ENCODE data around the gene MPHOSPH6.
"Not testable (repeated sequence)": the region's sequence is repeated elsewhere in the genome, so short reads cannot be mapped to it uniquely, and the experiment has no call there.

MPHOSPH6 gene

DNA sequence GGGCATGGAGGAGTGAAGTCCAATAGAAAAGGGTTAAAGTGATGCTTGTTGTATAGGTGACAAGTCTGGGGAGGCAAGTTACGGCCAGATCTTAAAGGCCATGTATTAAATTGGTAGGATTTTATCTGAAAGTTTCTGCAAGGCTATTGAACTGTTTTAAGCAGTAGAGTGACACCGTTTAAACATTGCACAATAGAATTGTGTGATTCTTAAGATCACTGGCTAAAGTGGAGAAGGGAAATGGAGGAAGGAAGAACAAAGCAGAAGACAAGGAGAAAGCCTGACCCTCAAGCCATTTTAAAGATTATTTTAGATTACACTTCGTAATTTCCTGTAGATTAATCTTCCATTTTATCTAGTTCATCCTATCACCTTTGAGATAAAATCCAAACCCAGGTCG is 5.6 kb upstream of the MPHOSPH6 start:
- no peak for DNase-seq (ENCODE audit: low read depth)

DNA sequence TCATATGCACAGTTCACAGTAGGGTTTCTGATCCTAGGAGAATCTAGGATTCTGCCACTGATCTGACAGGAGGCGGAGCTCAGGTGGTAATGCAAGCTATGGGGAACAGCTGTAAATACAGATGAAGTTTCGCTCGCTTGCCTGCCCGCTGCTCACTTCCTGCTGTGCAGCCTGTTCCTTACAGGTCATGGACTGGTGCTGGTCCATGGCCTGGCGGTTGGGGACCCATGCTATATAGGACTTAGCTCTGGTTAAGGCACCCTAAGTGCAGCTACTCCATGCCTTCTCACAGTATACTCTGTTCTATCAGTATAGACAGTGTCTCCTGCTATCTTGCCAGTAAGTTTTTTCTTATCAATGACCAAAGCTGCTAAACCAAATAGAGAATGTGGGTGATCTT is 2.4 kb downstream of the MPHOSPH6 start:
- DNase-seq (ENCODE audit: low read depth) = no peak

DNA sequence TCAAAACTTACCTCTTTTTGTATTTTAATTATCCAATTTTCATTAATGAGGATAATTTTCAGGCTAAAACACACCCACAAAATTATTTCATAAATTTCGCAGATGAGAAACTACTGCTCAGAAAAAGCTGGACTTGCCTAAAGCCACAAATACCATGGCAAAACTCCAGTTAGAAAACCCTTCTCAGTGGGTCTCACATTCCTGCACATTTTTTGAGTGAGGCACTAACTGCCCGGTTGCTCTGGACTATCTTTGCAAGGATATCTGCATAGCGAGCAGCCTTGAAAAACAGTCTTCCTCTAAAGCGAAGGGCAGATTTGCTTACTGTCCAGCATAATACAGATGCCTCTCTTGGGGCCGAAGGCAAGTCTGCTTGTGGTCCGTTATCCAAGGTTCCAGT is 9.8 kb downstream of the MPHOSPH6 start:
- no peak for DNase-seq (ENCODE audit: low read depth)

DNA sequence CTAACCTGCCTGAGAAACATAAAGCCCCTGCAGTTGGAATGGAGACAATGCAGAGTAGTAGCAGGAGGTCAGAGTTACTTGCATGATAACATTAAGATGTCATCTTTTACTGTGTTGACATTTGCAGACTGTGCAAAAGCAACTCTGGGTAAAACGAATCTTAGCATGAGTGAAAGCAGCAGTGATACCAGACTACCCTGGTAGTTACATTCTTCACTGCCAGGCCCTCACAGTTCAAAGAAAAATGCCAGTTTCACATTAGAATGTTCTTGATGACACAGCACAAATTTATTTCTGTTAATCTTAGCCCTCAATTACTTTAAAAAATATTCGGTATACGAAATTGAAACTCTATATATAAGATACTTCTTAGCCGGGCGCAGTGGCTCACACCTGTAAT is 12.2 kb downstream of the MPHOSPH6 start:
- DNase-seq (ENCODE audit: low read depth) = no peak

DNA sequence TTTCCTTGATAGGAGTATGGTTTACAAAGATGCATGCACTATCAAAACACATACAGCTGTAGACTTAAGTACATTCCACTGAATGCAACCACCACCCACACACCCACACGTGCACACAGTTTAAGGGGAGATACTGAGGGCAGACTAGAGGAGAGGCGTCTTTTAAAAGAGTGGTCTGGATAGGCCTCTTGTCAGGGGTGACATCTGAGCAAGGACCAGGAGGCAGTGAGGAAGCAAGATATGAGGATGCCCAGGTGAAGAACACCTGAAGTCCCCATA is 12.6 kb downstream of the MPHOSPH6 start:
- DNase-seq (ENCODE audit: low read depth) = no peak

DNA sequence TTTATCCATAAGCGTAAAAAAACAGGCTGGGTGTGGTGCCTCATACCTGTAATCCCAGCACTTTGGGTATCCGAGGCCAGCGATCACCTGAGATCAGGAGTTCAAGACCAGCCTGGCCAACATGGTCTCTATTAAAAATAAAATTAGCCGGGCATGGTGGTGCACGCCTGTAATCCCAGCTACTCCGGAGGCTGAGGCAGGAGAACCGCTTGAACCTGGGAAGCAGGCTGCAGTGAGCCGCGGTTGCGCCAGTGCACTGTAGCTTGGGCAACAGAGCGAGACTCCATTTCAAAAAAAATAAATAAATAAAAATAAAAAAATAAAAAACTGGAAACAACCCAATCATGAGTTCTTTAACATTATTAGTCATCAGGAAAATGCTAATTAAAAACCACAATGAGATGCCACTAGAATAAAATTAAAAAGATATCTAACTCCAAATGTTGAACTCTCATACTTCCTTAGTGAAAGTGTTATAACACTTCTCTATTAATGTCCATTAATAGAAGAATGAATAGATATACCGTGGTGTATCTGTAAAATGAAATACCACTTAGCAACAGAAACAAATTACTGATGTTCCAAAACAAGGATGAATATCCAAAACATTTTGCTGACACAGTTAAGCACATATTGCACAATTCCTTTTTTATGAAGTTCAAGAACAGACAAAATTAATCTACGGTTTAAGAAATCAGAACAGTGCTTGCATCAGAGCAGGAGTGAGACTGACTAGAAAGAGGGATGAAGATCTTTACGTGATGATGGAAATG is 13.1 kb downstream of the MPHOSPH6 start:
- DNase-seq (ENCODE audit: low read depth) = no peak

DNA sequence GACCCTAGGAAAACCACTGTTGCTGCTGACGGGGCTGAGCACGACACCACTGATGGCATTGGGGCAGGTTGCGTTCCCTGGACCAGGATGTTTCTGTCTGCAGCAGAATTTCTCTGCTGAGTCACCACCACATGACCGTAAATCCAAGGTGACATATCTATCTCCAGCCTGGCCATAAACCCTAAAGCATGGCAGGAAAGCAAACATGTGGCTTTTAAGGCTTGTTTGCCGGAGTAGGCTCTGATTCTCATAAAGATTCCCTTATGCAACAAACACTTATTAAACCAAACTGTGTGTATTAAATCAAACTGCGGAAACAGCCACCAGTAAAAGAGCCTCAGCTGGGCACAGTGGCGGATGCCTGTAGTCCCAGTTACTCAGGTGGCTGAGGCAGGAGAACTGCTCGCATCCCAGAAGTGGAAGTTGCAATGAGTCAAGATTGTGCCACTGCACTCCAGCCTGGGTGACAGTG is 17.3 kb downstream of the MPHOSPH6 start:
- no peak for DNase-seq (ENCODE audit: low read depth)

DNA sequence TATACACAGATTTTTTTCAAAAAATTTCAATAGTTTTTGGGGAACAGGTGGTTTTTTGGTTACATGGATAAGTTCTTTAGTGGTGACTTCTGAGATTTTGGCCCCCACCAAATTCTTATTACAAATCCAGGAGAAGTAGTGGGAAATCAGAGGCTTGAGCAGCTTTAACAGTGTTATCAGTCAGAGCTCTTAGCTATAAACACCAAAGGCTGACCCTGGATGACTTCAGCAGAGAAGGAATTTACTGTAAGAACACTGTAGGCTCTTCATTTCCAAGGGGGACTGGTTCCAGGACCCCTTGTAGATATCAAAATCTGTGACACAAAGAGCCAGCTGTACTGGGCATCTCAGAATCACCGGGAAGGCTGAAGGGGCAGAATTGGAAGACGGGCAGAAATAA is 17.8 kb downstream of the MPHOSPH6 start:
- no peak for DNase-seq (ENCODE audit: low read depth)

DNA sequence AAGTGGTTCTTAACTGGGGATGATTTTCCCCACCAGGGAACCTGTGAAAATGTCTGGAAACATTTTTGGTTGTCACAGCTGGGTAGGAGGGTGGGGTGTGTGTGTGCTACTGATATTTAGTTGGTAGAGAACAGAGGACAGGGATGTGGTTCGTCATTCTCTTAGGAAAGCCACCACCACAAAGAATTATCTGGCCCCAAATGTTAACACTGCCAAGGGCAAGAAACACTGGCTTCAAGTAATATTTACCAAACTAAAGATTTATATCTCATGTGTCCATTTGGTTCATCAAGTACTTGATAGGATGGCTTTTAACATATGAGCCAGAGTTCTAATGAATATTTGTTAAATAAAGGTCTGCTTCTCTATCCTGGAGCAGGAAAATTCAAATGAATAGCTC is 19.5 kb downstream of the MPHOSPH6 start:
- no peak for DNase-seq (ENCODE audit: low read depth)

DNA sequence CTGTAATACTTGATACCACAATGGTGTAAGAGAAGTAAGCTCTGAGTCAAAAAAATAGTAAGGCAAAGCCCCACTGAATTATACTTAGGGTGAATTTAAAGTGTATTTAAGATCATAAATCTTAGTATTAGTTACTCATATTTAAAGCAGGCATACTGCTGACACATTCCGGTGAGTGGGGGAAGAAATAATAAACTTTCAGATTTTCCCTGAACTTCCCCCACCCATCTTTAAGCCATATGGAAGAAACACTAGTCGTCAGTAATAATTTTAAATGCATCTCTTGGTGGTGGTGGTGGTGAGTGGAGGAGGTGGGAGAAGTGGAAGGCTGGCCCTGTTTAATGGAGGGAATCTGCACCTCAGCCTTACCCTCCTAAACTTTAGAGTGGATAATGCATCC is 20.5 kb downstream of the MPHOSPH6 start:
- DNase-seq (ENCODE audit: low read depth) = no peak

DNA sequence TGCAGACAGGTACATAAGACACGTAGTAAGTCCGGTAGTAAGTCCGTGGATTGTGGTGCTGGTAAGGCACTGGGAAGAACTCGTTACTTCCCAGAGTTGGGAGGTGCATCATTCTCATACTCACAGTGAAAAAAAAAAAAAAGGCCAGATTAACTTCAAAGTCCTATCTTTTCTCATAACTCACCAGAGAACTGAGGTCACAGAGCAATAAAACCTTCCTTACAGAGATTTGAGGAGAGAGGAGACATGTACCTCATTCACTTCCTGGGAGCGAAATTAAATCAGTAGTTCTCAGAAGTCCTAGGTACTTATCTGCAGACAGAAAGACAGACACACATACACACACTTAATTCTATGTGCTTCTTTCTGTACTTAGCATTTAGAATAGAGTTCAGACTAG is 22.5 kb downstream of the MPHOSPH6 start:
- DNase-seq (ENCODE audit: low read depth) = no peak

DNA sequence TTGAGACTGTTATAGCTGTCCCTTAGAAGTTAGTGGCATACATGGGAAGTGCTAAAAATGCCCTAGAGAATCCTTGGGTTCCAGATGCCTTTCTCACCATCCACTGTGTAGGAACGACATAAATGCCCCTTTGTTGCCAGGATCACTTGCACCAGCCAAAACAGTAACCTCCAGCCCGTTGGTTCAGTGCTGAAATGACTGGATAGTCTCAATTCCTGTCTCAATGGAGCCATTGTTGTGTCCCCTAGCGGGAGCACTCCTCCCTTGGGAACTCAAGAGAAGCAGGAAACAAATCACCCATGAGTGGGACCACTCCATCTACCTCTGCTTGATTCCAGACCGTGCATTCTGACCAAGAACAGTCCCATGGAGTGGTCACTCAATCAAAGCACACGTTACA is 23.1 kb downstream of the MPHOSPH6 start:
- no peak for DNase-seq (ENCODE audit: low read depth)

DNA sequence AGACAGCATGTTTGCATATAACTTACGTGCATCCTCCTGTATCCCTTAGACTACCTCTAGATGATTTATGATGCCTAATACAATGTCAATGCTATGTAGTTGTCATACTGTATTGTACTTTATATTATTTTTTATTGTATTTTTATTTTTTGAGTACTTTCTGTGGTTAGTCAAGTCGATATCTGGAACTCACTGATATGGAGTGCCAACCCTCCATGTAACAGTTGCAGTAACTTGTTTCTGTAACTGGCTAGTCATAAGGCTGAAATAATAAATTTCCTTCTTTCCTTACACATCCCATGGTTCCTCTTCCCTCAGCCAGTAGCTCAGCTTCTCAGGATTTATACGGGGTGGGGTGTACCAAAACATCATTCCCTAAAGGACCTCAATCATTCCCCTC is 23.5 kb downstream of the MPHOSPH6 start:
- no peak for DNase-seq (ENCODE audit: low read depth)

DNA sequence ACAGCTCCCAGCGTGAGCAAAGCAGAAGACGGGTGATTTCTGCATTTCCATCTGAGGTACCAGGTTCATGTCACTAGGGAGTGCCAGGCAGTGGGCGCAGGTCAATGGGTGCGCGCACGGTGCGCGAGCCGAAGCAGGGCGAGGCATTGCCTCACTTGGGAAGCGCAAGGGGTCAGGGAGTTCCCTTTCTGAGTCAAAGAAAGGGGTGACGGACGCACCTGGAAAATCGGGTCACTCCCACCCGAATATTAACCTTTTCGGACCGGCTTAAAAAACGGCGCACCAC is 30.8 kb downstream of the MPHOSPH6 start:
- DNase-seq (ENCODE audit: low read depth) = not testable (repeated sequence)

DNA sequence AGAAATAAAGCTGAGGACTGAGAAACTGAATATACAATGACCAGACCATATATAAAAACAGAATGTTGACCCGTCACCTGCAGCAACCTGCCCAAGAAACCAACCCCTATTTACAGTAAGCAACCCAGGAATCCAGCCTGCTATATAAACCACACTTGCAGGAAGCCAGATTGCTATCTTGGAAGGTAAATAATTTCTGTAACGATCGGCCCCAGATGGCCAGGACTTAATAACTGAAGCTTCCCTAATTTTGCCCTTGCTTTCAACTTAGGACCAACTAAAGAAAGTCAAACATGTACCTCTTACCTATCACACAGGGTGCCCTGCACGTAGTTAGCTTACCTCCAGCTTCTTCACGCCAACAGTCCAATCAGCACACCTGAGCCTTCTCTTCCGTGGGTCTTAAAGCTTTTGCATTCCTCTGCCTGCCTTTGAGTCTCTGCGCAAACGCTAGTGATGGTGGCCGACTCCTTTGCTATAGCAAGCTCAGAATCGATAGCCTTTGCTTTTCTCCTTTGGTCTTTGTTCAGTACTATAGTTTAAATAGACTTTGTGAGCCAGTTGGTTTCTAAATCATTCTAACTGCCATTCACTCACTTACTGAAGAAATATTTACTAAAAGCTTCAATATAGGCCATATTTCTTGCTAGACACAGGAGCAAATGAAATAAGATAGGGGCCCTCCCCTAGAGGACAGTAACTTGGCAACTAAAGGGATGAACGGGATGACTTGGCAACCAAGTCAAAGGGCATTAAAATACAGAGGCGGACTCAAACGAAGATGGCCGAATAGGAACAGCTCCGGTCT is 31.3 kb downstream of the MPHOSPH6 start:
- no peak for DNase-seq (ENCODE audit: low read depth)

DNA sequence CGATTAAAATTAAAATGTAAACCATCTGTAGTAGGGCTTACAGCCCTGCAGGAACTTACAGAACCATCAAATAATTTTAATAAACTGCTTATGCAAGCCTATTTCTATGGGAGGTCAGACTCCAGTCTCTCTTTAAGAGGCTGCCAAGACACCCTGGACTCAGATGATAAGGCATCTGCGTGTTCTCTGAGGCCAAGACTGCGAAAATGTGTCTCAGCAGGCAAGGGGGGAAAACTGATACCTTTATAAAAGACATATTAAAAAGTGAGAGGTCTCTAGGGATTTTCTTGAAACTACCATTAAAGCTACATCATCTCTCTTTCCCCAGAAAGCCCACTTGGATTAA is 32.2 kb downstream of the MPHOSPH6 start:
- DNase-seq (ENCODE audit: low read depth) = no peak

DNA sequence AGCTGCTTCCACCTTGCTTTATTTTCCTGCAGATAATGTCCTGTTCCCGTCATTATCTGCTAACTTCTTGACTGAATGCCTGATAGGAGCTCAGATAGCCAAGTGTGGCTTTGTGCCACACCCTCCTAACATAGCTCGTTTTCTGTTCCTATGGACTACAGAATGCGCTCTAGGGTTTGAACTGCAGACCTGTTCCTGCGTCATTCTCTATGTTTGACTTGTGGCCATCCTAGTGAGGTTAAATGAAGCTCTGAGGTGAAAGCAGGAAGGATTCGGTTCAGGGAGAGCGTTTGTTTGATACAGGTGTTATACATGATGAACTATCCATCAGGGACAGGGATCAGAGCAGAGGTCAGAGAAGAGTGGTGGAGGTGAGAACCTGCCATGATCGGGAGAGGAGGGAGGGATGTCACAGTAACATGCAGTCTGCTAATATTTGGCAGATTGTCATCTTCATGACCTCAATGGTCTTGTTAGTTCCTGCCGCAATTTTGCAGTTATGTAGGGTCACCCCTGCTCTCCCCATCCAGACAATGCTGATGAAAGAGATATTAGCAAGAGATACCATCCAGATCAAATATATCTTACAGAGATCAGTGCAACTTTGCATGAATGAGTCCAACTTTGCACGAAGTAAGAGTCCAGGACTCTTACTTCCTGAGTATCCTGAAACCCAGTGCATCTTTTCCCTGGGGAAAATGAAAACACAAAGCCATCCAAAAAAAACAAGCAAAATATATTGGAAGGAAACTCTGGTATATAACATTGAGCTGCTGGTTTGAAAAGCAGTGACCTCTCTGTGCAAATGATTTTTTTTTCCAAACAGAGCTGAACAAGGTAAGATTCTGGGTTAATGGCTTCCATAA is 32.8 kb downstream of the MPHOSPH6 start:
- DNase-seq (ENCODE audit: low read depth) = no peak

DNA sequence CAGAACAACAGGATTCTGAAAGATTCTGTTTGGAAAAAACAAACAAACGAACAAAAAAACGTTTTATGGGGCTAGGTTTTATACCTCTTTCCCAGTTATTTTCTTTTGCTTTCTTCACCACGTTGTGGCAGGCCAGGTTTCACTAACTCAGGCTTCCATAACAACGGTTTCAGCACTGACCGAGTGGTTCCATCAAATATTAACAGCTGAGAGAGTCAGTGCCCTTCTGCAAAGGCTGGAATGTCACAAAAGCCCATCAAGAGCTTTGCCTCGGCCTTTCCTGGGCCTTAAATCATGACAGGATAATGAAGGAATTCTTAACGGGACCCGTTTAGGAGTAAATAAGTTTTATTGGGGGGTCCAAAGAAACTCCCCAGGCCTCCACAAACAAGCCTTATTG is 34.2 kb downstream of the MPHOSPH6 start:
- no peak for DNase-seq (ENCODE audit: low read depth)

DNA sequence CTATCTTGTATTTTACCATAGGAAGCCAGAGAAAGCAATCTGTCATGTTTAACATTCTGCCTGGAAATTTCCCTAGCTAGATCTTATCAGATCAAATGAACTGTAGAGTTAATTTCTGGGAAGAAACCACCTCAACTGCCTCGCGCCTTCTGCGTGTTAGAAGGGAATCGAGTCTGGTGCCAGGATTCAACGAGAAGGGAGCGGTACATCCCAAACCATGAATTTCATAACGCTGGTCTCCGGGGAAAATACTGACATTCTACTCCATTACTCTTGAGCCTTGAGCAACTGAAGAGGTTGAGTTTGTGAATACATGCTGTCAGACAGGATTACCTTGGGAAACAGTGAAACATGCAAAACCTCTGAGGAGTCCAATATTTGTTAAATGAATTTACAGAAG is 35.2 kb downstream of the MPHOSPH6 start:
- no peak for DNase-seq (ENCODE audit: low read depth)

DNA sequence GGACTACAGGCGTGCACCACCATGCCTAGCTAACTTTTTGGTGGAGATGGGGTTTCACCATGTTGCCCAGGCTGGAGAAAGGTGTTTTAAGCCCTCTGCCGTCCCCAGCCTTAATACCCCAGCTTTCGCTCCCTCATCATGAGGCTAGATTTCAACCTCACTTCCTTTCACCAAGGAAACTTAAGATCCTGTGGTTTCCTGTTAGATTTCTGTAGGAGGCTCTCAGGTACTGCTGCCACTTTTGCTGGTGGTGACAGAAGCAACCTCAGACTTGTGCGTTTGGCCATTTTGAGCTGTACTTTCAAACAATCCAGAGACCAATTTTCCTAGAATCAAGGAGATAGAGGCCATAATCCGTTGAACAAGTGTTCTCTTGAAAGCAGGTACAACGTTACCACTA is 36.2 kb downstream of the MPHOSPH6 start:
- DNase-seq (ENCODE audit: low read depth) = no peak

DNA sequence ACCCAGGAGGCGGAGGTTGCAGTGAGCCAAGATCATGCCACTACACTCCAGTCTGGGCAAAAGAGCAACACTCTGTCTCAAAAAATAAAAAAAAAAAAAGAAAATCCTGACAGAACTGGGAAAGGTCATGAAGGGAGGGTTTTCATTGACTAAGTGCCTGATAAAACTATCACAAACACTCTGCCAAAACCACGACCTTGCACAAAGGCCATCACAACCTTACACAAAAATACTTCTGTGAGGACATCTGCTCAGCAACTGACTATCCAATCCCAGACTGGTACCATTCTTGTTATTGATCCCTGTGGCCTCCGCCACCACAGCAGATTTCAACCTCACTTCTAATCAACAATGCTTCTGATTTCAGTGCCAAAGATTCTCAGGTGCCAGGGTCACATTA is 40.1 kb downstream of the MPHOSPH6 start:
- DNase-seq (ENCODE audit: low read depth) = no peak

DNA sequence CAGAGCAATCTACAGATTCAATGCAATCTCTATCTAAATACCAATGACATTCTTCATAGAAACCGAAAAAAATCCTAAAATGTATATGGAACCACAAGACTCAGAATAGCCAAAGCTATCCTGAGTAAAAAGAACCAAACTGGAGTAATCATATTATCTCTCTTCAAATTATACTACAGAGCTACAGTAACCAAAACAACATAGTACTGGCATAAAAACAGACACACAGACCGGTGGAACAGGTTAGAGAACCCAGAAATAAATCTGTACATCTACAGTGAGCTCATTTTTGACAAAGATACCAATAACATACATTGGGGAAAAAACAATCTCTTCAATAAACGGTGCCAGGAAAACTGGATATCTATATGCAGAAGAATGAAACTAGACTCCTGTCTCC is 45.4 kb downstream of the MPHOSPH6 start:
- DNase-seq (ENCODE audit: low read depth) = no peak

DNA sequence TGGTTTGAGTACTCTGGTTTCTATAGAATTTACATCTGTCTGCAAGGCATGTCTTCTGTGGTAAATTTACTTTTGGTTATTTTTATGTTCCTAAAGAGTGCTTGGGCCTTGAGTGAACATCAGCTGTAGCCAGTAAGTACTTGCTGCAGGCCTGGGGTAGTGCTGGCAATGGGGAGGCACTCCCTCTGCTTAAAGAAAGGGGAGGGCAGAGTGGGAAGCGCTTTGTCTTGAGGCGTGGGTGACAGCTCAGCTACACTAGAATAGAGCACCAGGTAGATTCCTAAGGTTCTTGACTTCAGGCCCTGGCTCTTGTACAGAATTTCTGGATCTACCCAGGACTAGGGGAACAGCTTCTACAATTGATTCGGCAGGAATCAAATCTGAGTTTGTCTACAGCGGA is 50.6 kb downstream of the MPHOSPH6 start:
- DNase-seq (ENCODE audit: low read depth) = no peak

All from activated T-helper 1 cell treated with Interleukin-2 at 50 U/mL for 16 hours (primary cell).